HG03095 (cell line): ENCODE results near the gene RPAP3.

Source experiments
- ATAC-seq: cut with Tn5 transposase; IDR thresholded peaks from one replicate; pipeline ENCODE4 v1.9.1; 2021; ENCODE audit warnings: moderate library complexity; ENCODE audit not compliant: unreplicated experiment

Gene RPAP3

GRCh38 chr12:47611906-47612305 is 93.9 kb downstream of the RPAP3 start:
- no peak for ATAC-seq
